SKM-1 (cell line): ENCODE results near the gene CD151.

Source experiments
- DNase-seq: peaks from one replicate; lab custom pipeline; 2025; ENCODE audit not compliant: unreplicated experiment; lab: John Stamatoyannopoulos, UW

The CD151 gene

GRCh38 chr11:832529-833113 is at the start of gene CD151:
Gene CD151 (plus strand): TSS chr11:832952. CDS start chr11:836070, 3,118 bp downstream.
- no peak for DNase-seq

- no peak for DNase-seq
Observed at GRCh38 chr11:783581-784015, 49.2 kb upstream of the CD151 start.

- no peak for DNase-seq
Observed at GRCh38 chr11:786235-787083, 46.3 kb upstream of the CD151 start.

GRCh38 chr11:787084-787675 is 45.6 kb upstream of the CD151 start:
- DNase-seq: no peak

GRCh38 chr11:788009-788640 is 44.6 kb upstream of the CD151 start:
- DNase-seq: no peak

- DNase-seq: no peak
Observed at GRCh38 chr11:788953-789940, 43.5 kb upstream of the CD151 start.

GRCh38 chr11:789943-790342 is 42.8 kb upstream of the CD151 start, which contains the start of gene CEND1:
Gene CEND1 (minus strand): TSS chr11:790090. CDS start chr11:788576, 1,514 bp downstream.
- no peak for DNase-seq

- DNase-seq: no peak
Observed at GRCh38 chr11:790721-791564, 41.8 kb upstream of the CD151 start.

GRCh38 chr11:791658-792534 is 40.9 kb upstream of the CD151 start:
- no peak for DNase-seq

- DNase-seq: no peak
Observed at GRCh38 chr11:792535-792821, 40.3 kb upstream of the CD151 start.

- DNase-seq: no peak
Observed at GRCh38 chr11:792873-793272, 39.9 kb upstream of the CD151 start.

- no peak for DNase-seq
Observed at GRCh38 chr11:793556-793955, 39.2 kb upstream of the CD151 start.

- no peak for DNase-seq
Observed at GRCh38 chr11:794013-794765, 38.6 kb upstream of the CD151 start.

- no peak for DNase-seq
Observed at GRCh38 chr11:794766-795633, 37.8 kb upstream of the CD151 start.

- peak; percentile 77 for DNase-seq
Observed at GRCh38 chr11:795634-796564, 36.9 kb upstream of the CD151 start.
